Measurements from ENCODE around the gene TBC1D9. TPM values are rescaled to one million over a fixed set of nuclear protein-coding genes. Genes with fewer than 3 reads are reported as not detected.

Gene TBC1D9
- total RNA-seq, 2 donors from 2014 or later = not detected

- Mint-ChIP-seq H3K9me3 (no peaks in the 10 kb centered on the region), H3K27me3 (ENCODE audit: low read depth) (no peaks in the 10 kb centered on the region), H3K27ac (no peak overlapping the region), H3K4me1 (ENCODE audit: low read depth) (no peaks in the 10 kb centered on the region), H3K36me3 (ENCODE audit: insufficient read depth in 2 of 2) (no peaks in the 10 kb centered on the region), H3K4me3 (no peak overlapping the region)
- ATAC-seq (replicated peaks in 1 of 2) (no peak), DNase-seq (no peak)
These were observed 66.1 kb downstream of the TBC1D9 start for GRCh38 chr4:140690093-140690492.

GRCh38 chr4:140689623-140690022, 66.6 kb downstream of the TBC1D9 start:
- Mint-ChIP-seq H3K27ac (no peak overlapping the region), H3K27me3 (ENCODE audit: low read depth) (no peaks in the 10 kb centered on the region), H3K36me3 (ENCODE audit: insufficient read depth in 2 of 2) (no peaks in the 10 kb centered on the region), H3K4me1 (ENCODE audit: low read depth) (no peaks in the 10 kb centered on the region), H3K9me3 (no peaks in the 10 kb centered on the region), H3K4me3 (no peak overlapping the region)
- ATAC-seq (replicated peaks in 1 of 2) (no peak), DNase-seq (no peak)

- DNase-seq = no peak
- Mint-ChIP-seq H3K27ac (no peak overlapping the region), H3K9me3 (no peaks in the 10 kb centered on the region), H3K27me3 (ENCODE audit: low read depth) (no peaks in the 10 kb centered on the region), H3K36me3 (ENCODE audit: insufficient read depth in 2 of 2) (no peaks in the 10 kb centered on the region), H3K4me1 (ENCODE audit: low read depth) (no peaks in the 10 kb centered on the region), H3K4me3 (no peak overlapping the region)
- no peak for ATAC-seq (replicated peaks in 1 of 2)
These were observed 67.2 kb downstream of the TBC1D9 start for GRCh38 chr4:140688711-140689598.

- no peaks in the 10 kb centered on the region for H3K27me3 Mint-ChIP-seq (ENCODE audit: low read depth)
- no peaks in the 10 kb centered on the region for H3K9me3 Mint-ChIP-seq
- H3K4me3 Mint-ChIP-seq = no peak overlapping the region
- no peak overlapping the region for H3K27ac Mint-ChIP-seq
- no peaks in the 10 kb centered on the region for H3K4me1 Mint-ChIP-seq (ENCODE audit: low read depth)
- DNase-seq = no peak
- no peak for ATAC-seq (replicated peaks in 1 of 2)
- no peaks in the 10 kb centered on the region for H3K36me3 Mint-ChIP-seq (ENCODE audit: insufficient read depth in 2 of 2)
These were observed 69.4 kb downstream of the TBC1D9 start for GRCh38 chr4:140686796-140687195.

GRCh38 chr4:140684314-140684713, 71.9 kb downstream of the TBC1D9 start:
- Mint-ChIP-seq H3K36me3 (ENCODE audit: insufficient read depth in 2 of 2) (no peaks in the 10 kb centered on the region), H3K27ac (no peak overlapping the region), H3K27me3 (ENCODE audit: low read depth) (peaks cover 18% of the 10 kb centered on the region), H3K4me1 (ENCODE audit: low read depth) (no peaks in the 10 kb centered on the region), H3K4me3 (no peak overlapping the region), H3K9me3 (no peaks in the 10 kb centered on the region)
- DNase-seq (no peak), ATAC-seq (replicated peaks in 1 of 2) (no peak)

GRCh38 chr4:140681201-140681600, 75.0 kb downstream of the TBC1D9 start:
- H3K36me3 Mint-ChIP-seq (ENCODE audit: insufficient read depth in 2 of 2) = no peaks in the 10 kb centered on the region
- H3K27me3 Mint-ChIP-seq (ENCODE audit: low read depth) = peaks cover 29% of the 10 kb centered on the region
- no peak overlapping the region for H3K27ac Mint-ChIP-seq
- ATAC-seq (replicated peaks in 1 of 2) (no peak), DNase-seq (no peak)
- no peaks in the 10 kb centered on the region for H3K9me3 Mint-ChIP-seq
- H3K4me3 Mint-ChIP-seq = no peak overlapping the region
- H3K4me1 Mint-ChIP-seq (ENCODE audit: low read depth) = no peaks in the 10 kb centered on the region

- Mint-ChIP-seq H3K27ac (no peak overlapping the region), H3K4me1 (ENCODE audit: low read depth) (no peaks in the 10 kb centered on the region), H3K9me3 (no peaks in the 10 kb centered on the region), H3K4me3 (no peak overlapping the region), H3K36me3 (ENCODE audit: insufficient read depth in 2 of 2) (no peaks in the 10 kb centered on the region), H3K27me3 (ENCODE audit: low read depth) (peaks cover 29% of the 10 kb centered on the region)
- DNase-seq (no peak), ATAC-seq (replicated peaks in 1 of 2) (no peak)
These were observed 75.5 kb downstream of the TBC1D9 start for GRCh38 chr4:140680686-140681085.

- no peaks in the 10 kb centered on the region for H3K36me3 Mint-ChIP-seq (ENCODE audit: insufficient read depth in 2 of 2)
- H3K9me3 Mint-ChIP-seq = no peaks in the 10 kb centered on the region
- DNase-seq (no peak), ATAC-seq (replicated peaks in 1 of 2) (no peak)
- H3K4me1 Mint-ChIP-seq (ENCODE audit: low read depth) = no peaks in the 10 kb centered on the region
- H3K27me3 Mint-ChIP-seq (ENCODE audit: low read depth) = peaks cover 29% of the 10 kb centered on the region
- no peak overlapping the region for H3K4me3 Mint-ChIP-seq
- no peak overlapping the region for H3K27ac Mint-ChIP-seq
These were observed 76.6 kb downstream of the TBC1D9 start for GRCh38 chr4:140679576-140679975.

- peaks cover 19% of the 10 kb centered on the region for H3K27me3 Mint-ChIP-seq (ENCODE audit: low read depth)
- H3K4me1 Mint-ChIP-seq (ENCODE audit: low read depth) = no peaks in the 10 kb centered on the region
- H3K9me3 Mint-ChIP-seq = no peaks in the 10 kb centered on the region
- DNase-seq = no peak
- H3K4me3 Mint-ChIP-seq = no peak overlapping the region
- no peak overlapping the region for H3K27ac Mint-ChIP-seq
- no peak for ATAC-seq (replicated peaks in 1 of 2)
- no peaks in the 10 kb centered on the region for H3K36me3 Mint-ChIP-seq (ENCODE audit: insufficient read depth in 2 of 2)
These were observed 80.5 kb downstream of the TBC1D9 start for GRCh38 chr4:140675599-140676231.

GRCh38 chr4:140673729-140674128, 82.5 kb downstream of the TBC1D9 start:
- Mint-ChIP-seq H3K9me3 (no peaks in the 10 kb centered on the region), H3K4me3 (no peak overlapping the region), H3K4me1 (ENCODE audit: low read depth) (no peaks in the 10 kb centered on the region), H3K27ac (no peak overlapping the region), H3K27me3 (ENCODE audit: low read depth) (peaks cover 11% of the 10 kb centered on the region), H3K36me3 (ENCODE audit: insufficient read depth in 2 of 2) (no peaks in the 10 kb centered on the region)
- ATAC-seq (replicated peaks in 1 of 2) (no peak), DNase-seq (no peak)

GRCh38 chr4:140672416-140672815, 83.8 kb downstream of the TBC1D9 start:
- ATAC-seq (replicated peaks in 1 of 2) (no peak), DNase-seq (no peak)
- Mint-ChIP-seq H3K9me3 (no peaks in the 10 kb centered on the region), H3K27me3 (ENCODE audit: low read depth) (no peaks in the 10 kb centered on the region), H3K27ac (no peak overlapping the region), H3K4me3 (no peak overlapping the region), H3K4me1 (ENCODE audit: low read depth) (no peaks in the 10 kb centered on the region), H3K36me3 (ENCODE audit: insufficient read depth in 2 of 2) (no peaks in the 10 kb centered on the region)

- Mint-ChIP-seq H3K4me3 (no peak overlapping the region), H3K36me3 (ENCODE audit: insufficient read depth in 2 of 2) (no peaks in the 10 kb centered on the region), H3K27me3 (ENCODE audit: low read depth) (no peaks in the 10 kb centered on the region), H3K27ac (no peak overlapping the region), H3K4me1 (ENCODE audit: low read depth) (no peaks in the 10 kb centered on the region), H3K9me3 (no peaks in the 10 kb centered on the region)
- ATAC-seq (replicated peaks in 1 of 2) = no peak
- DNase-seq = no peak
These were observed 88.1 kb downstream of the TBC1D9 start for GRCh38 chr4:140668111-140668510.

GRCh38 chr4:140666889-140667614, 89.1 kb downstream of the TBC1D9 start:
- H3K36me3 Mint-ChIP-seq (ENCODE audit: insufficient read depth in 2 of 2) = no peaks in the 10 kb centered on the region

More at GRCh38 chr4:140666889-140667614, 89.1 kb downstream of the TBC1D9 start:
- Mint-ChIP-seq H3K27ac (no peak overlapping the region), H3K4me3 (no peak overlapping the region), H3K27me3 (ENCODE audit: low read depth) (no peaks in the 10 kb centered on the region), H3K9me3 (no peaks in the 10 kb centered on the region), H3K4me1 (ENCODE audit: low read depth) (no peaks in the 10 kb centered on the region)
- no peak for ATAC-seq (replicated peaks in 1 of 2)
- DNase-seq = no peak
